Measurements from ENCODE around the gene TMEM169. TPM values are rescaled to one million over a fixed set of nuclear protein-coding genes. Genes with fewer than 3 reads are reported as not detected.

TMEM169 gene
- 0.18 to 0.42 TPM (median 0.34 TPM) in 5 replicates for total RNA-seq (2022; extraction: Qiagen RNA extraction)

DNA sequence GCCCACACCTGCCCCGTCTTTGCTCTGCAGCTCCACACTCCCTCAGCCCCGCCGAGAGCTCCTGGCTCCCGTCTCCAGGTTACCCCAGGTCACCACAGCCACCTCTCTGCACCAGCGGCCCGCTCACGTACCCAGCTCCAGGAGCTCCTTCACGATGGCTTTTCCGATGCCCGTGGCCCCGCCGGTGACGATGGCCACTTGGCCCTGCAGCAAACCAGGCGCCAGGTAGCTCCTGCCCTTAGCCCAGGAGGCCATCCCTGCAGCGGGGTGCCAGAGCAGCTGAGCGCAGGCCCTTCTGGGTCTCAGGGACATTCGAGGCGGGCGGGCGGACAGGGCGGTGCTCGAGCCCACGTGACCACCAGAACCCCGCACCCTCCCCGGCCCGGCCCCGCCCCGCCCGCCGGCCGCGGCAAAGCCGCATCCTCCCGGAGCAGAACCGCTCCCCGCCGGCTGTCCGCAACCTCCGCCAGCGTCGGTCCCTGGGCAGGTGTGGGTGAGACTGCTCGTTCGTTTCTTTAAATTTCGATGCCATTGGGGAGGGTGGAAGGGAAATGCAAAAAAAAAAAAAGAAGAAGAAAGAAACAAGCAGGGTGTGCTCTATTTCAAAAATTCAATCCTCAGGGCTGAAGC is at the start of gene TMEM169, which contains the start of gene PECR:
Gene TMEM169, plus strand, starts transcription at position 433 of the 630 bp plus-strand sequence. CDS start 14,045 bp downstream, outside the sequence.
Gene PECR, minus strand, starts transcription at position 323 of the 630 bp plus-strand sequence. Its CDS starts 68 bp downstream, at position 255.

DNA sequence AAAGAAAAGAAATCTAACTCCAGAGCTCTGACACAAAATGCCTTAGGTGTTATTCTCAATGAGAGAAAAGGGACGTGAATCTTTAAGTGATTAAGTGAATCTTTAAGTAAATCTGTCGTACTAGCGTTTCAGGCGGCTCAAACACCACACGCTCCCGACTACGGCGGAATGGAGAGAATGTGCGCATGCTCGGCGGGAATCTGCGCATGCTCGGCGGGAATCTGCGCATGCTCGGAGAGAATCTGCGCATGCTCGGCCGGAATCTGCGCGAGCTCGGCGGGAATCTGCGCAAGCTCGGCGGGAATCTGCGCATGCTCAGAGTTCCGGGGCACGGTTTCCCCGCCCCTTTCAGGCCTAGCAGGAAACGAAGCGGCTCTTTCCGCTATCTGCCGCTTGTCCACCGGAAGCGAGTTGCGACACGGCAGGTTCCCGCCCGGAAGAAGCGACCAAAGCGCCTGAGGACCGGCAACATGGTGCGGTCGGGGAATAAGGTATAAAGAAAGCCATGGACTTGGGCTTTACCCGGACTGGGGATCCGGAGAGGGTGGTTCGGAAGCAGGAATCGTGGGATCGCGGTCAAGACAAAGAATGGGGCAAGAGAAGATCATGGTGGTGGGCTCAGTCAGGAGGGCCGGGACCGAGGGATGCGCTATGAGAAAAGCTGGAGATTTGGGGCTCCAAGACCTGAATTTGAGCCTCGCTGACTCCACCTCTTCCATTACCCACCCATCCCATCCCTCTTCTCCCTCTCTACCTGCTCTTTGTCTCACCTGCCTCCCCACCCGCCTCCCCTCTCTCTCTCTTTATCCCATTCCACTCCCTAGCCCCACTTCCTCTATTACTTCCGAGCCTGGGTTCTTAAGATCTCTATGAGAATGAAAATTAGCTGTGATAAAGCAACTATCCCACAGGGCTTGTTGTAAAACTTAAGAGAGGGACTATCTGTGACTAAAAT is 27.5 kb downstream of the TMEM169 start, which contains the start of gene XRCC5:
Gene XRCC5, plus strand, starts transcription at position 382 of the 955 bp plus-strand sequence. Its CDS starts 89 bp downstream, at position 471.

Other genes starting within 250 kb of the TMEM169 start
- gene MREG, start 68.4 kb upstream of the TMEM169 start, total RNA-seq (2022; extraction: Qiagen RNA extraction) = 4.5 to 5.9 TPM (median 5.4 TPM) in 5 replicates
- 14.9 to 16.7 TPM (median 15.9 TPM) in 5 replicates for gene PECR, start 110 bp upstream of the TMEM169 start, total RNA-seq (2022; extraction: Qiagen RNA extraction)
- 166 to 222 TPM (median 178 TPM) in 5 replicates for gene XRCC5, start 27.4 kb downstream of the TMEM169 start, total RNA-seq (2022; extraction: Qiagen RNA extraction)

Measured in A549 treated with CORT108297 at 1 μM for 4 hours (cell line).